ENCODE results near the gene LRMDA.

- no peak for TF ChIP-seq EZH2 (IDR thresholded peaks at IDR 0.05)
- no peak for TF ChIP-seq CTCF (IDR thresholded peaks at IDR 0.05)
These were observed 541.3 kb downstream of the LRMDA start for GRCh38 chr10:75972491-75973276.

All from neural progenitor cell (in vitro differentiated cells).